ENCODE measurements around the gene TARS1. TPM values are rescaled to one million over a fixed set of nuclear protein-coding genes. Genes with fewer than 3 reads are reported as not detected.

TARS1 gene
- total RNA-seq, 1 experiment from 2014 or later = 304 TPM

DNA sequence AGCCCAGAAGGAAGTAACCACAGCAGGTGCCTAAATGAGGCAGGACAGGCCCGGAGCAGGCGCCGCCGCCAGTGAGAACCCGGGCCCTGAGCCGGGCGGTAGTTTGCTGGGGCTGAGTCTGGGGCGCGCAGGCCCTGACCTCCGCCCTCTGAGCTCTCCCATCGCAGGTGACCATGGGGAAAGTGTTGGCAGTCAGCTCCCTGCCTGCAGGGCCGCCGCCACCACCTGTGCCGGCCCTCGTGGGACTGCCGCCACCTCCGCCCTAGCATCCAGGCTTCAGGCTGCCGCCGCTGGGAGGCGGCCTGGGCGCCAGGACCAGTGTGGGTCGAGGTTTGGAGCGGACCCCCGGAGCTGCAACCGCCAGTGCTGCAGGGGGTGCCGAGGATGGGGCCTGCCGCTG is 61.1 kb downstream of the TARS1 start (continued):
- TF ChIP-seq, protein P1, sequence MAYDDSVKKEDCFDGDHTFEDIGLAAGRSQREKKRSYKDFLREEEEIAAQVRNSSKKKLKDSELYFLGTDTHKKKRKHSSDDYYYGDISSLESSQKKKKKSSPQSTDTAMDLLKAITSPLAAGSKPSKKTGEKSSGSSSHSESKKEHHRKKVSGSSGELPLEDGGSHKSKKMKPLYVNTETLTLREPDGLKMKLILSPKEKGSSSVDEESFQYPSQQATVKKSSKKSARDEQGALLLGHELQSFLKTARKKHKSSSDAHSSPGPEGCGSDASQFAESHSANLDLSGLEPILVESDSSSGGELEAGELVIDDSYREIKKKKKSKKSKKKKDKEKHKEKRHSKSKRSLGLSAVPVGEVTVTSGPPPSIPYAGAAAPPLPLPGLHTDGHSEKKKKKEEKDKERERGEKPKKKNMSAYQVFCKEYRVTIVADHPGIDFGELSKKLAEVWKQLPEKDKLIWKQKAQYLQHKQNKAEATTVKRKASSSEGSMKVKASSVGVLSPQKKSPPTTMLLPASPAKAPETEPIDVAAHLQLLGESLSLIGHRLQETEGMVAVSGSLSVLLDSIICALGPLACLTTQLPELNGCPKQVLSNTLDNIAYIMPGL (CRISPR knock-in tag; IDR thresholded peaks at IDR 0.05) = no peak
- TF ChIP-seq, protein P2, sequence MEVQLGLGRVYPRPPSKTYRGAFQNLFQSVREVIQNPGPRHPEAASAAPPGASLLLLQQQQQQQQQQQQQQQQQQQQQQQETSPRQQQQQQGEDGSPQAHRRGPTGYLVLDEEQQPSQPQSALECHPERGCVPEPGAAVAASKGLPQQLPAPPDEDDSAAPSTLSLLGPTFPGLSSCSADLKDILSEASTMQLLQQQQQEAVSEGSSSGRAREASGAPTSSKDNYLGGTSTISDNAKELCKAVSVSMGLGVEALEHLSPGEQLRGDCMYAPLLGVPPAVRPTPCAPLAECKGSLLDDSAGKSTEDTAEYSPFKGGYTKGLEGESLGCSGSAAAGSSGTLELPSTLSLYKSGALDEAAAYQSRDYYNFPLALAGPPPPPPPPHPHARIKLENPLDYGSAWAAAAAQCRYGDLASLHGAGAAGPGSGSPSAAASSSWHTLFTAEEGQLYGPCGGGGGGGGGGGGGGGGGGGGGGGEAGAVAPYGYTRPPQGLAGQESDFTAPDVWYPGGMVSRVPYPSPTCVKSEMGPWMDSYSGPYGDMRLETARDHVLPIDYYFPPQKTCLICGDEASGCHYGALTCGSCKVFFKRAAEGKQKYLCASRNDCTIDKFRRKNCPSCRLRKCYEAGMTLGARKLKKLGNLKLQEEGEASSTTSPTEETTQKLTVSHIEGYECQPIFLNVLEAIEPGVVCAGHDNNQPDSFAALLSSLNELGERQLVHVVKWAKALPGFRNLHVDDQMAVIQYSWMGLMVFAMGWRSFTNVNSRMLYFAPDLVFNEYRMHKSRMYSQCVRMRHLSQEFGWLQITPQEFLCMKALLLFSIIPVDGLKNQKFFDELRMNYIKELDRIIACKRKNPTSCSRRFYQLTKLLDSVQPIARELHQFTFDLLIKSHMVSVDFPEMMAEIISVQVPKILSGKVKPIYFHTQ (CRISPR knock-in tag; IDR thresholded peaks at IDR 0.05) = no peak

DNA sequence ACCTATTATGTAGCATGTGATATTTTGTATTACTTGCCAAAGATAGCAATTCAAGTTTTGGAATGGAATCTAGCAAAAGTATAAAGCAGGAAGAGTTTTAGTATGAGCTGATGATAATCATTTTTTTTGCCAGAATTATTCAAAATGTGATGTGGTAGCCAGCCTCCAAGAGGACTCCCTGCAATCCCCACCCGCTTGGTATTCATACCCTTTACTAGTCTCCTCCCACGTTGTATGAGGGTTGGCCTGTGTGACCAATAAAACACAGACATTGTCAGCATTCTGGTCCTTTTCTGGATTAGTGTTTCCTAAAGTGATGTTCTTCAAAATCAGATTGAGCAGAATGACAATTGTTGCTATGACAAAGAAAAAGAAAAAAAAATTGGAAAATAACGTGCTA is 63.8 kb downstream of the TARS1 start:
- TF ChIP-seq, protein P3, sequence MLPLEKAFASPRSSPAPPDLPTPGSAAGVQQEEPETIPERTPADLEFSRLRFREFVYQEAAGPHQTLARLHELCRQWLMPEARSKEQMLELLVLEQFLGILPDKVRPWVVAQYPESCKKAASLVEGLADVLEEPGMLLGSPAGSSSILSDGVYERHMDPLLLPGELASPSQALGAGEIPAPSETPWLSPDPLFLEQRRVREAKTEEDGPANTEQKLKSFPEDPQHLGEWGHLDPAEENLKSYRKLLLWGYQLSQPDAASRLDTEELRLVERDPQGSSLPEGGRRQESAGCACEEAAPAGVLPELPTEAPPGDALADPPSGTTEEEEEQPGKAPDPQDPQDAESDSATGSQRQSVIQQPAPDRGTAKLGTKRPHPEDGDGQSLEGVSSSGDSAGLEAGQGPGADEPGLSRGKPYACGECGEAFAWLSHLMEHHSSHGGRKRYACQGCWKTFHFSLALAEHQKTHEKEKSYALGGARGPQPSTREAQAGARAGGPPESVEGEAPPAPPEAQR (CRISPR knock-in tag; IDR thresholded peaks at IDR 0.05) = no peak
- TF ChIP-seq RELA (CRISPR knock-in tag; IDR thresholded peaks at IDR 0.05; ENCODE audit: borderline replicate concordance) (no peak), ESRRA (CRISPR knock-in tag; IDR thresholded peaks at IDR 0.05; ENCODE audit: borderline replicate concordance) (no peak), MXD4 (CRISPR knock-in tag; IDR thresholded peaks at IDR 0.05; ENCODE audit: borderline replicate concordance) (no peak), ZNF219 (CRISPR knock-in tag; IDR thresholded peaks at IDR 0.05; ENCODE audit: borderline replicate concordance) (no peak), FOXP1 (CRISPR knock-in tag; IDR thresholded peaks at IDR 0.05; ENCODE audit: borderline replicate concordance) (no peak), CBFB (CRISPR knock-in tag; IDR thresholded peaks at IDR 0.05; ENCODE audit: low read depth) (no peak), JUN (CRISPR knock-in tag; IDR thresholded peaks at IDR 0.05) (no peak), SMAD4 (CRISPR knock-in tag; IDR thresholded peaks at IDR 0.05) (no peak), TP53 (CRISPR knock-in tag; IDR thresholded peaks at IDR 0.05) (no peak), SP1 (CRISPR knock-in tag; conservative IDR thresholded peaks at IDR 0.05) (no peak)
- TF ChIP-seq, protein P4, sequence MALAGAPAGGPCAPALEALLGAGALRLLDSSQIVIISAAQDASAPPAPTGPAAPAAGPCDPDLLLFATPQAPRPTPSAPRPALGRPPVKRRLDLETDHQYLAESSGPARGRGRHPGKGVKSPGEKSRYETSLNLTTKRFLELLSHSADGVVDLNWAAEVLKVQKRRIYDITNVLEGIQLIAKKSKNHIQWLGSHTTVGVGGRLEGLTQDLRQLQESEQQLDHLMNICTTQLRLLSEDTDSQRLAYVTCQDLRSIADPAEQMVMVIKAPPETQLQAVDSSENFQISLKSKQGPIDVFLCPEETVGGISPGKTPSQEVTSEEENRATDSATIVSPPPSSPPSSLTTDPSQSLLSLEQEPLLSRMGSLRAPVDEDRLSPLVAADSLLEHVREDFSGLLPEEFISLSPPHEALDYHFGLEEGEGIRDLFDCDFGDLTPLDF (CRISPR knock-in tag; IDR thresholded peaks at IDR 0.05) = no peak
- TF ChIP-seq, protein P5, sequence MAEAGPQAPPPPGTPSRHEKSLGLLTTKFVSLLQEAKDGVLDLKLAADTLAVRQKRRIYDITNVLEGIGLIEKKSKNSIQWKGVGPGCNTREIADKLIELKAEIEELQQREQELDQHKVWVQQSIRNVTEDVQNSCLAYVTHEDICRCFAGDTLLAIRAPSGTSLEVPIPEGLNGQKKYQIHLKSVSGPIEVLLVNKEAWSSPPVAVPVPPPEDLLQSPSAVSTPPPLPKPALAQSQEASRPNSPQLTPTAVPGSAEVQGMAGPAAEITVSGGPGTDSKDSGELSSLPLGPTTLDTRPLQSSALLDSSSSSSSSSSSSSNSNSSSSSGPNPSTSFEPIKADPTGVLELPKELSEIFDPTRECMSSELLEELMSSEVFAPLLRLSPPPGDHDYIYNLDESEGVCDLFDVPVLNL (CRISPR knock-in tag; IDR thresholded peaks at IDR 0.05; ENCODE audit: borderline replicate concordance, low read depth) = no peak
- TF ChIP-seq, protein P6, sequence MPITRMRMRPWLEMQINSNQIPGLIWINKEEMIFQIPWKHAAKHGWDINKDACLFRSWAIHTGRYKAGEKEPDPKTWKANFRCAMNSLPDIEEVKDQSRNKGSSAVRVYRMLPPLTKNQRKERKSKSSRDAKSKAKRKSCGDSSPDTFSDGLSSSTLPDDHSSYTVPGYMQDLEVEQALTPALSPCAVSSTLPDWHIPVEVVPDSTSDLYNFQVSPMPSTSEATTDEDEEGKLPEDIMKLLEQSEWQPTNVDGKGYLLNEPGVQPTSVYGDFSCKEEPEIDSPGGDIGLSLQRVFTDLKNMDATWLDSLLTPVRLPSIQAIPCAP (CRISPR knock-in tag; IDR thresholded peaks at IDR 0.05) = no peak
- TF ChIP-seq, protein P7, sequence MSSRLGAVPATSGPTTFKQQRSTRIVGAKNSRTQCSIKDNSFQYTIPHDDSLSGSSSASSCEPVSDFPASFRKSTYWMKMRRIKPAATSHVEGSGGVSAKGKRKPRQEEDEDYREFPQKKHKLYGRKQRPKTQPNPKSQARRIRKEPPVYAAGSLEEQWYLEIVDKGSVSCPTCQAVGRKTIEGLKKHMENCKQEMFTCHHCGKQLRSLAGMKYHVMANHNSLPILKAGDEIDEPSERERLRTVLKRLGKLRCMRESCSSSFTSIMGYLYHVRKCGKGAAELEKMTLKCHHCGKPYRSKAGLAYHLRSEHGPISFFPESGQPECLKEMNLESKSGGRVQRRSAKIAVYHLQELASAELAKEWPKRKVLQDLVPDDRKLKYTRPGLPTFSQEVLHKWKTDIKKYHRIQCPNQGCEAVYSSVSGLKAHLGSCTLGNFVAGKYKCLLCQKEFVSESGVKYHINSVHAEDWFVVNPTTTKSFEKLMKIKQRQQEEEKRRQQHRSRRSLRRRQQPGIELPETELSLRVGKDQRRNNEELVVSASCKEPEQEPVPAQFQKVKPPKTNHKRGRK (CRISPR knock-in tag; IDR thresholded peaks at IDR 0.05; ENCODE audit: borderline replicate concordance) = no peak
- Mint-ChIP-seq H3K4me1 (0 out of 2 replicates have a peak, but pooled peaks cover 3% of the 10 kb centered on the region), H3K4me3 (no peak overlapping the region), H3K9me3 (peaks cover 8% of the 10 kb centered on the region), H3K36me3 (peaks cover 5% of the 10 kb centered on the region), H3K27ac (no peak overlapping the region), H3K27me3 (ENCODE audit: low read depth) (no peaks in the 10 kb centered on the region)
- DNase-seq (ENCODE audit: low spot score) (no peak), ATAC-seq (no peak)
- ChIA-PET POLR2A (no interaction called here), CTCF (no interaction called here)

Data from WTC11 (cell line).